D721Med (cell line): ENCODE measurements around the gene DLL4.

Experiments
- DNase-seq: peaks from one replicate; pipeline ENCODE4 v3.0.0; 2011; ENCODE audit warnings: low spot score; ENCODE audit not compliant: insufficient read length
- FAIRE-seq: peaks from 2 replicates; lab custom pipeline; 2011; peaks lifted over from hg19 to GRCh38; lab: Jason Lieb, UNC
- CTCF ChIP-seq: IDR thresholded peaks from 2 replicates; pipeline ENCODE4 v1.5.1; 2012; ENCODE audit warnings: mild to moderate bottlenecking, control low read depth; ENCODE audit not compliant: insufficient read depth; ENCODE audit errors: missing control alignments

DLL4 gene

GRCh38 chr15:40930430-40931299 lies 1.5 kb downstream of the DLL4 start:
- no peak for FAIRE-seq
- DNase-seq, result peak; percentile 66
- peak; percentile 51 for TF ChIP-seq CTCF

GRCh38 chr15:40931300-40932142 lies 2.4 kb downstream of the DLL4 start:
- no peak for TF ChIP-seq CTCF
- FAIRE-seq, result no peak
- no peak for DNase-seq

DNA sequence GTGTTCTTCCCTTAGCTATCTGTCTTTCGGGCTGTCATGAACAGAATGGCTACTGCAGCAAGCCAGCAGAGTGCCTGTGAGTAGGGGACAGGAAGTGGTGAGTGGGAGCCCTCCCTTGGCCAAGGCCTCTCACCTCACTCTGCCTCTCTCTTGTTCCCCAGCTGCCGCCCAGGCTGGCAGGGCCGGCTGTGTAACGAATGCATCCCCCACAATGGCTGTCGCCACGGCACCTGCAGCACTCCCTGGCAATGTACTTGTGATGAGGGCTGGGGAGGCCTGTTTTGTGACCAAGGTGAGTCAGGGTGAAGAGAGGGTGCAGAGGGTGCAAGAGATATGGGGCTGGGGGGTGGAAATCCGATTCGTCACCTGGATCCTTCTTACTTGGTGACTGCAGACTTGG lies 3.0 kb downstream of the DLL4 start:
- no peak for TF ChIP-seq CTCF
- DNase-seq (no peak), FAIRE-seq (no peak)

DNA sequence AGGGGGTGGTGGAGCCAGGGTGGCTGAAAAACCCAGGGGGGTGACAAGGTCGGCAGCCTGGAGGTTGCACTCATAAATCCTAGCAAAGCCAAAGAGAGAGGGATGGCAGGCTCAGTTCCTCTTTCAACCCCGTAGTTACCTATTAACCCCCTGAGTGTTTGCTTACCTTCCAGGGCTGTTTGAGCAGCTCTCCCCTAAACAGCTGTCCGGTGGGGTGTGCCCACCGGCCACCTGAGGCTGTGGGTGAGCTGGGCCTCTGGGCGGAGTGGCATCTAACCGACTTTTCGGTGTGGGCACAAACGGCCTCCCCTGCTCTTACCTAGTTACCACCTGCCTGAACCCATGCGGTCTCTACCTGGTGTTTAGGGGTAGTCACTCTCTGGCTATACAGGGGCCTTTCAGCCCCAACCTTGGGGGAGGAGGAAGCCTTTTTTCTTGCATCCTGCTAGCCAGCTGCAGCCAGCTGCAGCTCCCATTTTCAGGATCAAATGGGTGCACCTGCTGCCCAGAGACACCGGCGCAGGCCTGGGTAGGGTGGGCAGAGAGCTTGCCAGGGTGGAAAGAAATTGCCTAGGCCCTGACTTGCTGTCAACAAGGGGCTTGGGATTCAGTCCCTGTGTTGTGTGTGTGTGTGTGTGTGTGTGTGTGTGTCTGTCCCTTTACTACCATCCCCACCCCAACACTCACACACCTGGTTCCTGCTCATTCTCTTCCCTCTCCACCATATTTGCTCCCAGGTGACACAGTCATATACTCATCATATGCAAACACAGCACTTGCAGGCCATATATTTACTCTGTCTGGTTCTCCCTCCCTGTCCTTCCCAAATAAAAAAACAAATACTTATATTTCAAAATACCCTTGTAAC lies 3.7 kb downstream of the DLL4 start:
- TF ChIP-seq CTCF, result no peak
- DNase-seq (no peak), FAIRE-seq (no peak)

- TF ChIP-seq CTCF, result no peak
- DNase-seq, result no peak
- no peak for FAIRE-seq
Observed at GRCh38 chr15:40933517-40933902, 4.4 kb downstream of the DLL4 start.

DNA sequence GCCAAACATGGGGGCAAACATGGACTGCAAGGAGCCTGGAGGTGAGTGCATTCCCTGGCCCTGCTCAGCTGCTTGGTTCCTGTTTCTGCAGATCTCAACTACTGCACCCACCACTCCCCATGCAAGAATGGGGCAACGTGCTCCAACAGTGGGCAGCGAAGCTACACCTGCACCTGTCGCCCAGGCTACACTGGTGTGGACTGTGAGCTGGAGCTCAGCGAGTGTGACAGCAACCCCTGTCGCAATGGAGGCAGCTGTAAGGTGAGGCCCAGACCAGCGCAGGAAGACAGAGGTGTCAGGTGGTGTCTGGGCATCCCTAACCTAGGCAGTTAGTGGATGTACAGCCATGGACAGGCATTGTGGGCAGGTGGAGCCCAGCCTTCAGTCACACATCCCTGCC lies 5.3 kb downstream of the DLL4 start:
- DNase-seq, result no peak
- TF ChIP-seq CTCF, result no peak
- FAIRE-seq, result no peak
